ENCODE measurements around the gene MFAP2.

- TF ChIP-seq CTCF (IDR thresholded peaks at IDR 0.05; ENCODE audit: insufficient read depth, low read length, poor library complexity, severe bottlenecking) (no peak), EZH2phosphoT487 (conservative IDR thresholded peaks at IDR 0.05; ENCODE audit: low read length) (no peak)
Measured at GRCh38 chr1:16924919-16925477, 55.4 kb downstream of the MFAP2 start.

All from SU-DHL-6 (cell line).